Panc1 (cell line): ENCODE results near the gene MEGF9. TPM values are rescaled to one million over a fixed set of nuclear protein-coding genes. Genes with fewer than 3 reads are reported as not detected.
"Not testable (repeated sequence)": the region's sequence is repeated elsewhere in the genome, so short reads cannot be mapped to it uniquely, and the experiment has no call there.

Experiments used
- ATAC-seq: fragments of 200-7000 bp; cut with Tn5 transposase; 2 replicates; pipeline ENCODE4 v1.9.1; 2020; ENCODE audit warnings: mild to moderate bottlenecking, moderate library complexity
- BruUV-seq: library from RNA; stranded (reverse); fragments of 400-500 nt; replicated peaks from 2 replicates; lab custom pipeline; 2021; lab: Mats Ljungman, UMichigan
- CTCF ChIA-PET: fragments of 300-600 bp; sonication (Branson Sonifier 250); formaldehyde crosslinking; loops from one replicate; lab custom pipeline; 2022; ENCODE audit warnings: antibody characterized with exemption; lab: Charles Lee
- POLR2A ChIA-PET: fragments of 300-600 bp; sonication (Branson Sonifier 250); formaldehyde crosslinking; loops from one replicate; lab custom pipeline; 2022; ENCODE audit warnings: antibody characterized with exemption; lab: Charles Lee
- DNase-seq: peaks from one replicate; pipeline ENCODE4 v3.0.0-alpha.2; 2010; ENCODE audit warnings: low read depth, low spot score
- H3K27ac ChIP-seq: 2 replicates; pipeline ENCODE4 v1.5.1; 2011; ENCODE audit warnings: mild to moderate bottlenecking, low read length, inconsistent platforms
- H3K27me3 ChIP-seq: fragments of 200-500 bp; sonication (Bioruptor generic); 2 replicates; pipeline ENCODE4 v1.6.0; 2014; ENCODE audit warnings: low read length, inconsistent platforms; ENCODE audit not compliant: control insufficient read depth, insufficient read depth
- H3K36me3 ChIP-seq: fragments of 200-500 bp; sonication (Bioruptor generic); 2 replicates; pipeline ENCODE4 v1.5.1; 2014; ENCODE audit warnings: inconsistent platforms, mild to moderate bottlenecking, low read length, moderate library complexity; ENCODE audit not compliant: control insufficient read depth, insufficient read depth
- H3K4me1 ChIP-seq: 2 replicates; pipeline ENCODE4 v1.5.1; 2011; ENCODE audit warnings: inconsistent platforms, mild to moderate bottlenecking, low read length, moderate library complexity; ENCODE audit not compliant: control insufficient read depth, insufficient read depth
- H3K4me3 ChIP-seq, 2 experiments: 2 replicates each; pipeline ENCODE4 v1.5.1; 2011 to 2012; ENCODE audit warnings: low read depth in 2 of 2, low read length in 2 of 2, mild to moderate bottlenecking in 2 of 2, inconsistent platforms in 1 of 2, moderate library complexity in 1 of 2
- H3K9me3 ChIP-seq: fragments of 200-500 bp; sonication (Bioruptor generic); 2 replicates; pipeline ENCODE4 v1.5.1; 2014; ENCODE audit warnings: low read depth, mild to moderate bottlenecking, inconsistent platforms, low read length, moderate library complexity; ENCODE audit not compliant: control insufficient read depth, insufficient read depth
- POLR2AphosphoS5 ChIP-seq: IDR thresholded peaks from 2 replicates; pipeline ENCODE4 v1.6.1; 2012; ENCODE audit warnings: mild to moderate bottlenecking, low read depth, low read length, moderate library complexity
- REST ChIP-seq, 2 experiments: IDR thresholded peaks; 2 replicates each; pipeline ENCODE4 v1.6.1; 2011 to 2012; ENCODE audit warnings: low read depth in 2 of 2, control low read depth in 1 of 2, low read length in 1 of 2, mild to moderate bottlenecking in 1 of 2, moderate library complexity in 1 of 2; ENCODE audit not compliant: insufficient read depth in 1 of 2
- SIN3A ChIP-seq: IDR thresholded peaks from 2 replicates; pipeline ENCODE4 v1.6.1; 2012; ENCODE audit warnings: low read depth, mild to moderate bottlenecking, low read length, moderate library complexity, borderline replicate concordance; ENCODE audit not compliant: insufficient read depth
- TCF7L2 ChIP-seq: IDR thresholded peaks from 2 replicates; pipeline ENCODE4 v1.6.1; 2011; ENCODE audit warnings: mild to moderate bottlenecking, low read depth, low read length, inconsistent platforms
- in situ Hi-C: cut with HindIII; loops from 2 replicates; pipeline ENCODE4 v1.10.0; 2016; ENCODE audit warnings: low sequenced_read_pairs, low pct_unique_long_range_greater_than_20kb
- intact Hi-C: fragments of 100-400 bp; cut with micrococcal nuclease; formaldehyde crosslinking; loops from one replicate; pipeline ENCODE4 v1.10.0; 2022; ENCODE audit not compliant: unreplicated experiment
- total RNA-seq: library from RNA; stranded (reverse); gene quantifications from one replicate; pipeline ENCODE4 v1.2.1, GENCODE V29; 2021; ENCODE audit not compliant: unreplicated experiment
- TF ChIP-seq, protein P1 (sequence below): fragments of 450-650 bp; IDR thresholded peaks from 2 replicates; pipeline ENCODE4 v1.5.1; 2017; ENCODE audit warnings: mild to moderate bottlenecking

MEGF9 gene
- total RNA-seq, 1 experiment from 2014 or later: 6.3 TPM

- in situ Hi-C loops (no loop called here), intact Hi-C loops (no loop called here)
- DNase-seq (no peak), ATAC-seq (no peak)
- no peak overlapping the region for H3K4me3 ChIP-seq
- no peak overlapping the region for H3K27ac ChIP-seq
- H3K4me1 ChIP-seq: no peaks in the 10 kb centered on the region
- TF ChIP-seq, protein P1, sequence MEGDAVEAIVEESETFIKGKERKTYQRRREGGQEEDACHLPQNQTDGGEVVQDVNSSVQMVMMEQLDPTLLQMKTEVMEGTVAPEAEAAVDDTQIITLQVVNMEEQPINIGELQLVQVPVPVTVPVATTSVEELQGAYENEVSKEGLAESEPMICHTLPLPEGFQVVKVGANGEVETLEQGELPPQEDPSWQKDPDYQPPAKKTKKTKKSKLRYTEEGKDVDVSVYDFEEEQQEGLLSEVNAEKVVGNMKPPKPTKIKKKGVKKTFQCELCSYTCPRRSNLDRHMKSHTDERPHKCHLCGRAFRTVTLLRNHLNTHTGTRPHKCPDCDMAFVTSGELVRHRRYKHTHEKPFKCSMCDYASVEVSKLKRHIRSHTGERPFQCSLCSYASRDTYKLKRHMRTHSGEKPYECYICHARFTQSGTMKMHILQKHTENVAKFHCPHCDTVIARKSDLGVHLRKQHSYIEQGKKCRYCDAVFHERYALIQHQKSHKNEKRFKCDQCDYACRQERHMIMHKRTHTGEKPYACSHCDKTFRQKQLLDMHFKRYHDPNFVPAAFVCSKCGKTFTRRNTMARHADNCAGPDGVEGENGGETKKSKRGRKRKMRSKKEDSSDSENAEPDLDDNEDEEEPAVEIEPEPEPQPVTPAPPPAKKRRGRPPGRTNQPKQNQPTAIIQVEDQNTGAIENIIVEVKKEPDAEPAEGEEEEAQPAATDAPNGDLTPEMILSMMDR: no peak
- TF ChIP-seq SIN3A: no peak
- no peak for TF ChIP-seq TCF7L2
- no peak for TF ChIP-seq POLR2AphosphoS5
- no peak for TF ChIP-seq REST (IDR thresholded peaks at IDR 0.05; ENCODE audit: insufficient read depth in 1 of 2, low read depth in 2 of 2, low read length in 1 of 2)
- BruUV-seq: no TSS peak
- no peaks in the 10 kb centered on the region for H3K9me3 ChIP-seq
- no peaks in the 10 kb centered on the region for H3K27me3 ChIP-seq
- H3K36me3 ChIP-seq: no peaks in the 10 kb centered on the region; the same call in 1 of the 2 replicates
- POLR2A ChIA-PET: no interaction called here
- CTCF ChIA-PET: no interaction called here
These were observed 158.4 kb downstream of the MEGF9 start for GRCh38 chr9:120555839-120556238.

DNA sequence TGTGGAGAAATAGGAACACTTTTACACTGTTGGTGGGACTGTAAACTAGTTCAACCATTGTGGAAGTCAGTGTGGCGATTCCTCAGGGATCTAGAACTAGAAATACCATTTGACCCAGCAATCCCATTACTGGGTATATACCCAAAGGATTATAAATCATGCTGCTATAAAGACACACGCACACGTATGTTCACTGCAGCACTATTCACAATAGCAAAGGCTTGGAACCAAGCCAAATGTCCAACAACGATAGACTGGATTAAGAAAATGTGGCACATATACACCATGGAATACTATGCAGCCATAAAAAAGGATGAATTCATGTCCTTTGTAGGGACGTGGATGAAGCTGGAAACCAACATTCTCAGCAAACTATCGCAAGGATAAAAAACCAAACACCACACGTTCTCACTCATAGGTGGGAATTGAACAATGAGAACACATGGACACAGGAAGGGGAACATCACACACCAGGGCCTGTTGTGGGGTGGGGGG, 162.0 kb downstream of the MEGF9 start:
- BruUV-seq, DNase-seq, H3K27ac ChIP-seq, H3K9me3 ChIP-seq, H3K36me3 ChIP-seq, in situ Hi-C loops, ATAC-seq, H3K27me3 ChIP-seq, H3K4me3 ChIP-seq, POLR2A ChIA-PET, H3K4me1 ChIP-seq, CTCF ChIA-PET, intact Hi-C loops: not testable (repeated sequence)

Other genes with a start within 250 kb of the MEGF9 start
- 47.7 TPM for gene CDK5RAP2, start 134.3 kb downstream of the MEGF9 start, total RNA-seq
- gene FBXW2, start 78.9 kb upstream of the MEGF9 start, total RNA-seq: 46.0 TPM
- gene PSMD5, start 128.5 kb upstream of the MEGF9 start, total RNA-seq: 53.0 TPM
- gene PHF19, start 162.7 kb upstream of the MEGF9 start, total RNA-seq: 91.1 TPM
- gene TRAF1, start 212.3 kb upstream of the MEGF9 start, total RNA-seq: 4.7 TPM